HCT116 (cell line): Measurements from ENCODE around the gene STXBP5L.

Source experiments
- CTCF ChIP-seq, 3 experiments: fragments of 200-600 bp in 1 of 3; sonication (generic) in 1 of 3; IDR thresholded peaks in 2 of 3; conservative IDR thresholded peaks in 1 of 3; 2 replicates each; pipeline ENCODE4 v1.5.1; 2012 to 2017; ENCODE audit warnings: low read depth in 2 of 3, low read length in 2 of 3, antibody characterized with exemption in 1 of 3, borderline replicate concordance in 1 of 3, control low read depth in 1 of 3, mild to moderate bottlenecking in 1 of 3, mixed read lengths in 1 of 3, mixed run types in 1 of 3, moderate library complexity in 1 of 3; ENCODE audit not compliant: insufficient read depth in 1 of 3
- EGR1 ChIP-seq: IDR thresholded peaks from 2 replicates; pipeline ENCODE4 v1.6.1; 2012; ENCODE audit warnings: low read depth
- EZH2 ChIP-seq: fragments of 200-600 bp; sonication (generic); IDR thresholded peaks from 2 replicates; pipeline ENCODE4 v1.6.1; 2017; ENCODE audit warnings: antibody characterized with exemption, mixed run types
- EZH2phosphoT487 ChIP-seq: fragments of 200-600 bp; IDR thresholded peaks from 2 replicates; pipeline ENCODE4 v1.6.1; 2018; ENCODE audit warnings: antibody characterized with exemption, borderline replicate concordance
- JUND ChIP-seq: IDR thresholded peaks from 2 replicates; pipeline ENCODE4 v1.6.1; 2012
- POLR2A ChIP-seq: IDR thresholded peaks from 2 replicates; pipeline ENCODE4 v1.7.0; 2011; ENCODE audit warnings: borderline replicate concordance; ENCODE audit not compliant: insufficient read depth, insufficient read length; ENCODE audit errors: extremely low read depth
- POLR2AphosphoS5 ChIP-seq: IDR thresholded peaks from 2 replicates; pipeline ENCODE4 v1.6.1; 2011; ENCODE audit warnings: mild to moderate bottlenecking, low read depth, low read length, moderate library complexity
- SIN3A ChIP-seq: IDR thresholded peaks from 2 replicates; pipeline ENCODE4 v1.6.1; 2012; ENCODE audit warnings: low read depth
- YY1 ChIP-seq: IDR thresholded peaks from 2 replicates; pipeline ENCODE4 v1.6.1; 2011; ENCODE audit warnings: low read length, low read depth, moderate library complexity, mild to moderate bottlenecking; ENCODE audit not compliant: insufficient replicate concordance; ENCODE audit errors: extremely low read depth
- ZBTB33 ChIP-seq: IDR thresholded peaks from 2 replicates; pipeline ENCODE4 v1.6.1; 2011; ENCODE audit warnings: mild to moderate bottlenecking, low read length, moderate library complexity; ENCODE audit not compliant: insufficient replicate concordance; ENCODE audit errors: extremely low read depth
- TF ChIP-seq, protein P1 (sequence below): IDR thresholded peaks from 2 replicates; pipeline ENCODE4 v1.6.1; 2012
- TF ChIP-seq, protein P2 (sequence below): IDR thresholded peaks from 2 replicates; pipeline ENCODE4 v1.6.1; 2012; ENCODE audit warnings: low read depth

DNA sequence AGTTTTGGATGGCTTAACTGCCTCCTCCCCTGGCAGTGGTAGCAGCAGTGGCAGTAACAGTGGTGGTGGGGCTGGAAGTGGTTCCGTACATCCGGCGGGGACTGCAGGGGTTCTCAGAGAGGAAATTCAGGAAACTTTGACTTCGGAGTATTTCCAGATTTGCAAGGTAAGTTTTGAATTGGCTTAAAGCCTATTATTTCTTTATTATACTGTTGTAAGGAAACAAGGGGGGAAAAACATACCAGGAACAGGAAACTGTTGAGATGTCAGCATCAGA, 1.5 kb downstream of the STXBP5L start:
- TF ChIP-seq CTCF (IDR thresholded peaks at IDR 0.05 in 2 of 3, conservative IDR thresholded peaks at IDR 0.05 in 1 of 3; ENCODE audit: borderline replicate concordance in 1 of 3, insufficient read depth in 1 of 3, low read depth in 2 of 3, low read length in 2 of 3) (no peak), EZH2phosphoT487 (no peak), POLR2AphosphoS5 (no peak), ZBTB33 (no peak), POLR2A (no peak), YY1 (no peak), EGR1 (no peak), EZH2 (no peak), JUND (no peak), SIN3A (no peak)
- TF ChIP-seq, protein P1, sequence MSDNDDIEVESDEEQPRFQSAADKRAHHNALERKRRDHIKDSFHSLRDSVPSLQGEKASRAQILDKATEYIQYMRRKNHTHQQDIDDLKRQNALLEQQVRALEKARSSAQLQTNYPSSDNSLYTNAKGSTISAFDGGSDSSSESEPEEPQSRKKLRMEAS = no peak
- TF ChIP-seq, protein P2, sequence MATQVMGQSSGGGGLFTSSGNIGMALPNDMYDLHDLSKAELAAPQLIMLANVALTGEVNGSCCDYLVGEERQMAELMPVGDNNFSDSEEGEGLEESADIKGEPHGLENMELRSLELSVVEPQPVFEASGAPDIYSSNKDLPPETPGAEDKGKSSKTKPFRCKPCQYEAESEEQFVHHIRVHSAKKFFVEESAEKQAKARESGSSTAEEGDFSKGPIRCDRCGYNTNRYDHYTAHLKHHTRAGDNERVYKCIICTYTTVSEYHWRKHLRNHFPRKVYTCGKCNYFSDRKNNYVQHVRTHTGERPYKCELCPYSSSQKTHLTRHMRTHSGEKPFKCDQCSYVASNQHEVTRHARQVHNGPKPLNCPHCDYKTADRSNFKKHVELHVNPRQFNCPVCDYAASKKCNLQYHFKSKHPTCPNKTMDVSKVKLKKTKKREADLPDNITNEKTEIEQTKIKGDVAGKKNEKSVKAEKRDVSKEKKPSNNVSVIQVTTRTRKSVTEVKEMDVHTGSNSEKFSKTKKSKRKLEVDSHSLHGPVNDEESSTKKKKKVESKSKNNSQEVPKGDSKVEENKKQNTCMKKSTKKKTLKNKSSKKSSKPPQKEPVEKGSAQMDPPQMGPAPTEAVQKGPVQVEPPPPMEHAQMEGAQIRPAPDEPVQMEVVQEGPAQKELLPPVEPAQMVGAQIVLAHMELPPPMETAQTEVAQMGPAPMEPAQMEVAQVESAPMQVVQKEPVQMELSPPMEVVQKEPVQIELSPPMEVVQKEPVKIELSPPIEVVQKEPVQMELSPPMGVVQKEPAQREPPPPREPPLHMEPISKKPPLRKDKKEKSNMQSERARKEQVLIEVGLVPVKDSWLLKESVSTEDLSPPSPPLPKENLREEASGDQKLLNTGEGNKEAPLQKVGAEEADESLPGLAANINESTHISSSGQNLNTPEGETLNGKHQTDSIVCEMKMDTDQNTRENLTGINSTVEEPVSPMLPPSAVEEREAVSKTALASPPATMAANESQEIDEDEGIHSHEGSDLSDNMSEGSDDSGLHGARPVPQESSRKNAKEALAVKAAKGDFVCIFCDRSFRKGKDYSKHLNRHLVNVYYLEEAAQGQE = no peak
